IPS DF 19.7 (cell line): ENCODE results near the gene RPS27A.
"Not testable (repeated sequence)": the region's sequence is repeated elsewhere in the genome, so short reads cannot be mapped to it uniquely, and the experiment has no call there.

Source experiments
- DNase-seq: peaks from one replicate; pipeline ENCODE4 v3.0.0-alpha.2; 2013; ENCODE audit warnings: low read depth, low spot score

RPS27A gene

GRCh38 chr2:55236992-55237543 lies 4.6 kb downstream of the RPS27A start:
- DNase-seq, result no peak

- no peak for DNase-seq
Measured at GRCh38 chr2:55239656-55240222, 7.3 kb downstream of the RPS27A start.

- DNase-seq, result not testable (repeated sequence)
Measured at GRCh38 chr2:55241582-55241981, 9.1 kb downstream of the RPS27A start.

- DNase-seq, result no peak
Measured at GRCh38 chr2:55242617-55243016, 10.1 kb downstream of the RPS27A start.

GRCh38 chr2:55245411-55245810 lies 12.9 kb downstream of the RPS27A start:
- no peak for DNase-seq

- no peak for DNase-seq
Measured at GRCh38 chr2:55247025-55247424, 14.5 kb downstream of the RPS27A start.

GRCh38 chr2:55252832-55253231 lies 20.3 kb downstream of the RPS27A start:
- no peak for DNase-seq

GRCh38 chr2:55259586-55259985 lies 27.1 kb downstream of the RPS27A start:
- DNase-seq, result not testable (repeated sequence)

GRCh38 chr2:55268288-55268906 lies 35.9 kb downstream of the RPS27A start:
- DNase-seq, result no peak

- peak; percentile 72 for DNase-seq
Measured at GRCh38 chr2:55268907-55269644, 36.6 kb downstream of the RPS27A start, which contains the start of gene MTIF2. TSS of gene MTIF2 (minus strand) at chr2:55269231. CDS start at chr2:55263858, 5,373 bp downstream.

GRCh38 chr2:55269645-55269990 lies 37.1 kb downstream of the RPS27A start:
- DNase-seq, result no peak

GRCh38 chr2:55274346-55274745 lies 41.9 kb downstream of the RPS27A start:
- not testable (repeated sequence) for DNase-seq

- DNase-seq, result no peak
Measured at GRCh38 chr2:55277310-55277709, 44.8 kb downstream of the RPS27A start.

GRCh38 chr2:55279214-55279835 lies 46.8 kb downstream of the RPS27A start:
- not testable (repeated sequence) for DNase-seq

- DNase-seq, result not testable (repeated sequence)
Measured at GRCh38 chr2:55279859-55280424, 47.5 kb downstream of the RPS27A start.

- not testable (repeated sequence) for DNase-seq
Measured at GRCh38 chr2:55280851-55281546, 48.5 kb downstream of the RPS27A start.

- peak; percentile 45 for DNase-seq
Measured at GRCh38 chr2:55282110-55282917, 49.8 kb downstream of the RPS27A start.

- no peak for DNase-seq
Measured at GRCh38 chr2:55283083-55283482, 50.6 kb downstream of the RPS27A start.
